Mucosa of descending colon (tissue), 3 donors: Measurements from ENCODE around the gene UPF1. TPM values are rescaled to one million over a fixed set of nuclear protein-coding genes. Genes with fewer than 3 reads are reported as not detected.

Experiments
- ATAC-seq: fragments of 200-7000 bp; cut with Tn5 transposase; one replicate; pipeline ENCODE4 v1.9.1; 2020; ENCODE audit warnings: mild to moderate bottlenecking, moderate library complexity
- DNase-seq, 3 donors: peaks; one replicate each; pipeline ENCODE4 v3.0.0-alpha.2; 2020
- H3K36me3 ChIP-seq: fragments of 200-600 bp; one replicate; pipeline ENCODE4 v1.8.0; 2021; ENCODE audit warnings: low read depth, mild to moderate bottlenecking
- H3K4me1 ChIP-seq: fragments of 200-600 bp; one replicate; pipeline ENCODE4 v1.8.0; 2021; ENCODE audit warnings: low read depth, mild to moderate bottlenecking
- H3K4me3 ChIP-seq: fragments of 200-600 bp; one replicate; pipeline ENCODE4 v1.8.0; 2021; ENCODE audit warnings: mild to moderate bottlenecking
- H3K9me3 ChIP-seq: fragments of 200-600 bp; one replicate; pipeline ENCODE4 v1.8.0; 2021; ENCODE audit warnings: mild to moderate bottlenecking
- intact Hi-C, 2 donors: fragments of 100-400 bp; cut with DNase I in 1 of 2; cut with micrococcal nuclease in 1 of 2; formaldehyde crosslinking; loops; one replicate each; pipeline versions ENCODE4 v1.11.0 to v1.11.1; 2022; cut with DNase I, micrococcal nuclease
- total RNA-seq, 3 donors: library from RNA; stranded (reverse); fragmentation: NEBNext Ultra II Directional in 2 of 3; extraction: Animal tissue kit (Norgen Biotek cat#: 25700) in 2 of 3; gene quantifications; one replicate each; pipeline versions ENCODE4 v1.2.1 to v1.2.4, GENCODE V29; 2021 to 2023
- TF ChIP-seq, protein P1 (sequence below): fragments of 200-600 bp; IDR thresholded peaks from one replicate; pipeline ENCODE4 v1.8.0; 2022; ENCODE audit warnings: antibody characterized with exemption, mild to moderate bottlenecking
- donor health status: DM: no; HTN: no; CAD: no; lungs with moderate emphysema.
- donor health status: DM: no; HTN: no; CAD: no.
- donor health status: DM: no; HTN: yes; CAD: no.

UPF1 gene
- total RNA-seq, 3 donors from 2014 or later, result 79.2 to 87.2 (median 83.4) TPM

DNA sequence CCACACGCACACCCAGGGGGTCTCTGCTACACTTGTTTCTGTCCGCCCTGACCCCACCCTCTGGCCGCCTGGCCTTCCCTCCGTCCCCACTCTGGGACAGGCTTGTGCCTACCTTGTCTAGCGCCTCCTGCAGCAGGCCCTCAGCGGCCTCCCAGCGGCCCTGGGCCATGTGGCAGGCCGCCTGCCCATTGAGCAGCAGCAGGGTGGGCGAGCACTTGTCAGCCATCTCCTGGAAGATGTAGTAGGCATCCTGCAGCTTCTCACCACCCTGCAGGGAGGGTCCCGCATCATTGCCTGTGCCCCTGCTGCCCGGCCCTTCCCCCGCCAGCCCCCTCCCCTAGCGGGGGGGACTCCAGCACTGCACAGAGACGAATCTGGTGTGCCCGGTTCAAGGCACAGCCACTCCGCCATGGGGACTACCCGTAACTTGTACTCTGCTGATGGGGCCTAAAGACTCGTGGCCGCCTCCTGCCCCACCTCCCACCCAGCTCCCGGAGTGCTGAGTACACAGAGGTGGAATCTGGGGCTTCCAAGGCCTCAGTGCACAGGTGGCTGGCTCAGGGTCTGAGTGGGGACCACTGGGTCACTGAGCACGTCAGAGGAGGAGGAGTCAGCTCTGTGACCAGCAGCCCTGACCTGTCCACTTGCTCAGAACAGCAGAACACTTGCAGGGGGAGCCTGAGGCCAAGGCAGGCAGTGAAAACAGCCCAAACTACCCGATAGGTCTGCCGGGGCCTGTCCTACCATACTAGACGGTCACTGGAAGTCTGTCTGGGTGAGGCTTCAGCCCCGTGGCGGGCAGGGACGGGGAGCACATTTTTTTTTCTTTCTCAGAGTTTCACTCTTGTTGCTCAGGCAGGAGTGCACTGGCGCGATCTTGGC is 71.6 kb downstream of the UPF1 start:
- ATAC-seq (no peak), DNase-seq (no peak)
- H3K4me1 ChIP-seq, result no peaks in the 10 kb centered on the region
- TF ChIP-seq, protein P1, sequence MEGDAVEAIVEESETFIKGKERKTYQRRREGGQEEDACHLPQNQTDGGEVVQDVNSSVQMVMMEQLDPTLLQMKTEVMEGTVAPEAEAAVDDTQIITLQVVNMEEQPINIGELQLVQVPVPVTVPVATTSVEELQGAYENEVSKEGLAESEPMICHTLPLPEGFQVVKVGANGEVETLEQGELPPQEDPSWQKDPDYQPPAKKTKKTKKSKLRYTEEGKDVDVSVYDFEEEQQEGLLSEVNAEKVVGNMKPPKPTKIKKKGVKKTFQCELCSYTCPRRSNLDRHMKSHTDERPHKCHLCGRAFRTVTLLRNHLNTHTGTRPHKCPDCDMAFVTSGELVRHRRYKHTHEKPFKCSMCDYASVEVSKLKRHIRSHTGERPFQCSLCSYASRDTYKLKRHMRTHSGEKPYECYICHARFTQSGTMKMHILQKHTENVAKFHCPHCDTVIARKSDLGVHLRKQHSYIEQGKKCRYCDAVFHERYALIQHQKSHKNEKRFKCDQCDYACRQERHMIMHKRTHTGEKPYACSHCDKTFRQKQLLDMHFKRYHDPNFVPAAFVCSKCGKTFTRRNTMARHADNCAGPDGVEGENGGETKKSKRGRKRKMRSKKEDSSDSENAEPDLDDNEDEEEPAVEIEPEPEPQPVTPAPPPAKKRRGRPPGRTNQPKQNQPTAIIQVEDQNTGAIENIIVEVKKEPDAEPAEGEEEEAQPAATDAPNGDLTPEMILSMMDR, result no peak
- intact Hi-C loops, result no loop called here
- H3K4me3 ChIP-seq, result no peak overlapping the region
- H3K9me3 ChIP-seq, result no peaks in the 10 kb centered on the region
- peaks cover 6% of the 10 kb centered on the region for H3K36me3 ChIP-seq

DNA sequence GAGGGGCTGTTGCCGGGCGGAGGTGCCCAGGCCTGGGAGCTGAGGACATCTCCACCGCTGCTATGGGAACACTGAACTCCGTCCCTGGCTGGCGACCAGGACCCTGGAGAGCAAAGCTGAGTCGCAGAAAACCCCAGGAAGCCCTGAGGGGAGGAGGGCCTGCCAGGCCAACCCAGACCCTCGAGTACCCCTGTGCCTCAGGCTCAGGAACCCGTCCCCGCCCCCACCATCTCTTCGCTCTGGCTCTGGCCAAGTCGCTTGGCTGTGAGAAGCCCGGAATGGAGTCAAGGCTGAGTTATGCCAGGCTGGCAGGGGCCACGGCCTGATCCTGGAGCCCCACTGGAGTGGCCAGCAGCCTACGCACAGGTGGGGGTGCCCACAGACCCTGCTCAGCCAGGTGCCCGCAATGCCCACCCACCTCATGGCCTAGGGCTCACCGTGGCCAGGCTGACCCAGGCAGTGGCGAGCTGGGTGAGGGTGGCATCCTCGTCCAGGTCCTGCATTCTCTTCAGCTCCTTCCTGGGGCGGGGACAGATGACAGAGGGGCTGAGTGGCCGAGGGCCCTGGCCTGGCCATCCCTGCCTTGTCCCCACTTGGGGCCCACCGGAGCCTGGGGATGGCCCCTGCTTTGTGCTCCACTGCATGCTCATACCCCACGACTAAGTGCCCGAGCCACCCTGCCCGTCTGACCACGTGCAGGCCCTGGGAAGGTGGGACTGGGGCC is 72.7 kb downstream of the UPF1 start:
- Histone ChIP-seq H3K9me3 (no peaks in the 10 kb centered on the region), H3K36me3 (peaks cover 6% of the 10 kb centered on the region), H3K4me1 (no peaks in the 10 kb centered on the region), H3K4me3 (no peak overlapping the region)
- ATAC-seq (no peak), DNase-seq (no peak)
- TF ChIP-seq, protein P1, result no peak
- intact Hi-C loops, result no loop called here

DNA sequence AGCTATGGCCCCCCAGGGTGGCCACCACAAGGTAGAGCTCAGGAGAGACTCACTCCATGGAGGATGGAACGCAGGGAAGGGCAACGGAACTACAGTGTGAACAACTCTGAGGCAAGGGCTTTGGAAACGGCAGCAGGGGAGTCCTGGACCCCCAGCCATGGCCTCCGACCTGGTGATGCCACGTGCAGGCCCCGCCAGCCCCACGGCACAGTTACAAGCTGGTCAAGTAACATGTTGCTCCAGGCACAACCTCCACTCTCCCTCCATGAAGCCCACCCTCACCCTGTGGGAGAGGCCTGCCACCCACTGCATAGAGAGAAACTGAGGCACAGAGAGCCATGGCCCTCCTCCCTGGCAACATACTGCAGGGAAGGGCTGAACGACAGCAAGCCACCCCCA is 73.3 kb downstream of the UPF1 start:
- DNase-seq, result no peak
- TF ChIP-seq, protein P1, result no peak
- Histone ChIP-seq H3K4me1 (no peaks in the 10 kb centered on the region), H3K9me3 (no peaks in the 10 kb centered on the region), H3K4me3 (no peak overlapping the region), H3K36me3 (peaks cover 6% of the 10 kb centered on the region)
- ATAC-seq, result no peak
- intact Hi-C loops, result no loop called here

DNA sequence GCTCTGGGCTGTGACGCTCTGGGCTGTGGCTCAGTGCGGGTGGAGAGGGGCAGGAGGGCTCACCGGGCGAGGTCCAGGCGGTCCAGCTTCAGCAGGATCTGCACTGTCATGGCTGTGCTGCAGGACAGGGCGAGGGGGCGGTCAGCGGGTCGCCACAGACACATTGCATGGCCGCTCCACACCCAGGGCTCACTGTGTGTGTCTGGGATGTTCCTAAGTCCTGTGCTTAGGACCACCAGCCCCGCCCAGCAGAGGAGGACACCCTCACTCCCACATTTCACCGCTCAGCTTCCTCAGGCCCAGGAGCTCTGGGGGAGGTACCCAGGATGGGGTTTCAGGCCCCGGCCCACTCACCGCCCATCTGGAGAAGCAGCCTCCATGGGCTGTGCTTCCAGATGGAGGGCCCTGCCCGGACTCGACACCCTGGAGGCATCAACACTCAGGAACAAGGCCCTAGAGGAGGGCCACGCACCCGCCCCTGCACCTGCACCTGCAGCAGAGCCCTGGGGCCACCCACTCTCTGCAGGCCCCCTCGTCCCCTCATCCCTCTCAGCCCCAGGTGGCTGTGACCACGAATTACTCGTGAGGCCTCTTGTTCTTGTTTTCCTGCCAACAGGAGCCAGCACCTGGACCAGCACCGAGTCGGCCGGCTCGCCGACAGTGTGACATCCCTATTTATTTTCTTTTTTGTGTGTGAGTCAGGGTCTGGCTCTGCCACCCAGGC is 73.9 kb downstream of the UPF1 start:
- Histone ChIP-seq H3K9me3 (no peaks in the 10 kb centered on the region), H3K4me3 (no peak overlapping the region), H3K4me1 (no peaks in the 10 kb centered on the region), H3K36me3 (peaks cover 6% of the 10 kb centered on the region)
- ATAC-seq (no peak), DNase-seq (no peak)
- TF ChIP-seq, protein P1, result no peak
- intact Hi-C loops, result no loop called here

DNA sequence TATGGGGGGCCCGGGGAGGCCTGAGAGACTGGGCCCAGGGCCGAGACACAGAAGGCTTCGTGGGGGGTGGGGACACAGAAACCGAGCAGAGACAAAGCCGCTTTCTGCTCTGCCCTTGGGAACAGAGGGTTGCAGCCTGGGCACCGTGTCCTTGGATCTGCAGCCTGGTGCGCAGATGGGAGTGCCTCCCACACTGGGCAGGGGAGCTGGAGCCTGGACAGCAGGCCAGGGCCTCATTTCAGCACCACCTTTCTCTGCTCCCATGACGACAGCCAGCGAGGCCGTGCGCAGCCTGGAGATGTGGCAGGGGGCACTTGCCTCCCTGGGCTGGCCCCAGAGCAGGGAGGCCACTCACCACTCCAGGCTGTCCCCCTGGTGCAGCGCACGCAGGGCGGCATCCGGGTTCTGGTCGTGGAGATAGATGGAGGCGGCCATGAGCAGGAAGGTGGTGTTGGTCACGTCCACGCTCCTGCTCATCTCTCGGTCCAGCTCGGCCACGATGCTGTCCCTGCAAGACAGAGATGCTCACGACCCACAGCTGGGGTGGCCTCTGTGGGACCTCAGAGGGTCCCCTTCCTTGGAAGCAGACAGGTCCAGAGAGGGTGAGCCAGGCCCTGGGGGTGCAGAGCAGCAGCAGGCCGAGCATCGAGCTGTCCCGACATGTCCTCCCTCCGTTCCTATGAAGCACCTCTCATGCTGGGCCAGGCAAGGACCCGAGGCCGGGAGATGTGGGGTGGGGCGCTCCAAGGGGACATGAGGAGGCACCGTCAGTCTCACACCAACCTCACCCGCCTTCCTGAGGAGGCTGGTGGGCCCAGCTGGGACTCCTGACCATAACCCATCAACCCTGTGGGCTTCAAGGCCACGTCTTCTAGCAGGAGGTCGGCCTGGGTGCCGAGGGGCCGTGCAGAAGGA is 75.1 kb downstream of the UPF1 start:
- no peak for DNase-seq

More for the DNA sequence above, 75.1 kb downstream of the UPF1 start:
- no peaks in the 10 kb centered on the region for H3K4me1 ChIP-seq
- ATAC-seq, result no peak
- TF ChIP-seq, protein P1, result no peak
- no peak overlapping the region for H3K4me3 ChIP-seq
- intact Hi-C loops, result no loop called here
- no peaks in the 10 kb centered on the region for H3K9me3 ChIP-seq
- H3K36me3 ChIP-seq, result peaks cover 6% of the 10 kb centered on the region
